HG03095 (cell line): ENCODE results near the gene TACR1.

Experiments
- ATAC-seq: cut with Tn5 transposase; IDR thresholded peaks from one replicate; pipeline ENCODE4 v1.9.1; 2021; ENCODE audit warnings: moderate library complexity; ENCODE audit not compliant: unreplicated experiment

TACR1 gene

GRCh38 chr2:75025216-75025615 is 174.1 kb downstream of the TACR1 start:
- ATAC-seq, result no peak

- no peak for ATAC-seq
Measured at GRCh38 chr2:75023666-75024455, 175.5 kb downstream of the TACR1 start.

- no peak for ATAC-seq
Measured at GRCh38 chr2:75022516-75022915, 176.8 kb downstream of the TACR1 start.

GRCh38 chr2:75021672-75022071 is 177.6 kb downstream of the TACR1 start:
- no peak for ATAC-seq

DNA sequence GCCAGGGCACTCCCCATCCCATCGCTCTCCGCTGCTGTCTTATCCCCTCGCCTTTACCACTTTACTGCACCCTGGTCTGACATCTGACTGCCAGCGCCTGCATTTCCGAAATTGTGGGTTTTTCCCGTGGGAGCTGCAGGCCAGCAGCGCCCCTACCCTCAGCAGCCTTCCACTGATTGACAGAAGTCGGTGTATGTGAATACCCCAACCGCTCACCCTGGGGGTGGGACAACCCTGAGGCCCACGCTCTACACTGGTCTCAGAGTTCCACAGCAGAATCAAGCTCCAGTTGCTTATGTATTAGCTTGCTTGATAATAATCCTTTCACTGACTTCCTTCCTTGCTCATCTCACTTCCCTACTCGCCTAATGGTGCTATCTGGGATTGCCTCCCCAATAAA is 178.8 kb downstream of the TACR1 start:
- no peak for ATAC-seq

GRCh38 chr2:75019790-75020189 is 179.5 kb downstream of the TACR1 start:
- no peak for ATAC-seq

GRCh38 chr2:75018162-75018561 is 181.2 kb downstream of the TACR1 start:
- ATAC-seq, result no peak

- no peak for ATAC-seq
Measured at GRCh38 chr2:75012080-75012479, 187.2 kb downstream of the TACR1 start.

GRCh38 chr2:75010571-75010970 is 188.7 kb downstream of the TACR1 start:
- ATAC-seq, result no peak

- ATAC-seq, result no peak
Measured at GRCh38 chr2:75007819-75008218, 191.5 kb downstream of the TACR1 start.

- ATAC-seq, result no peak
Measured at GRCh38 chr2:75007061-75007460, 192.3 kb downstream of the TACR1 start.

- ATAC-seq, result no peak
Measured at GRCh38 chr2:75006041-75006440, 193.3 kb downstream of the TACR1 start.

GRCh38 chr2:75003773-75004172 is 195.5 kb downstream of the TACR1 start:
- ATAC-seq, result no peak

DNA sequence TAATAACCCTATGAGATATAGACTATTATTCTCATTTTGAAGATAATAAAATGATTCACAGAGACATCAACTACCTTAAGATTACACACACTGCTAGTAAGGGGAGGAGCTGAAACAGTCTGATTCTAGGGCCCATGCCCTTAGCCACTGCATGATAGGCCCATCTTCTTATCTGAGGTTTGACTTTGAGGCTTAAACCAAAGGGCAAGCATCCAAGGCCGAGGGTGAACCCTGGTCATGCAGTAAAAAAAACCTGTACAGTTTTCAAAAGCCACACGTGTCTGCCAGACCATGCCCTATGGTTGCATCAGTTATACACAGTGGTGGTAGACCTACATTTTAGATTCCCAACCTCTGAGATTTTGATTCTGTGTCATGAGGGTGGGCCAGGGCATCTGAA is 196.0 kb downstream of the TACR1 start:
- no peak for ATAC-seq

DNA sequence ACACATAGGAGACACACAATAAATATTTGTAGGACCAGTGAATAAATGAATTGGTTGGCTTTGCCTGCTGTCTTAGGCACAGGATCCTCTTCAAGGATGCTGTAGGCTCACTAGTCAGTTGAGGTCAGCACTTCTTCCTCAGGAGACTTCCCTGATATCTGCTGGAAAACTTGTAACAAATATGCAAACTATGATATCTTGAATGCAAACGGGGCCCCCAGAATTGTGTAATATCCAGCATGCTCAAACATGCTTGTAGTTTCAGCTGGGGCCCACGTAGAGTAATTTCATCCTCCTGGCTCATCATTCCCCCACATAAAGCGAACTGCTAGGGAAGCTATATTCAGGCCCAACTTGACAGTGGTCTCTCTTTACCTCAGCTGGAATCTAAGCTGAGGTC is 197.3 kb downstream of the TACR1 start:
- no peak for ATAC-seq

GRCh38 chr2:74999468-74999867 is 199.9 kb downstream of the TACR1 start:
- no peak for ATAC-seq
